ENCODE results near the gene MYLK4.

The MYLK4 gene

GRCh38 chr6:2756241-2756640 is 5.5 kb upstream of the MYLK4 start:
- DNase-seq (ENCODE audit: low read depth in 2 of 2) = no peak

GRCh38 chr6:2755456-2755855 is 4.7 kb upstream of the MYLK4 start:
- DNase-seq (ENCODE audit: low read depth in 2 of 2) = no peak

GRCh38 chr6:2754911-2755310 is 4.2 kb upstream of the MYLK4 start:
- DNase-seq (ENCODE audit: low read depth in 2 of 2) = no peak

DNA sequence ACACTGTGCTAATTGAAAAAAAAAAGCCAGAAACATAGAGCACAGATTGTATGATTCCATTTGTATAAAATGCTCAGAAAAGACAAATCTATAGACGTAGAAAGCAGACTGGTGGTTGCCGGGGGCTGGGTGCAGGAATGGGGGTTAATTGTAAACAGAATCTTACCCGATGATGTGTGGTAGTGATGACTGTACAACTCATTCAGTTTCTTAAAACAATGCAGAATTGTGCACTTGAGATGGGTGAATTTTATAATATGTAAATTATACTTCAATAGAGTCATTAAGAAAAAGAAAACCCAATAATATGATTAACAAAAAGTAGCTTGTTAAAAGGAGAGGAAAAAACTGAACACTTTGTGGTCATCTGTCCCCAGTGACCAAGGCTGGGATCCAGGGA is 3.7 kb upstream of the MYLK4 start:
- DNase-seq (ENCODE audit: low read depth in 2 of 2) = no peak

GRCh38 chr6:2753743-2754142 is 3.0 kb upstream of the MYLK4 start:
- DNase-seq (ENCODE audit: low read depth in 2 of 2) = no peak

DNA sequence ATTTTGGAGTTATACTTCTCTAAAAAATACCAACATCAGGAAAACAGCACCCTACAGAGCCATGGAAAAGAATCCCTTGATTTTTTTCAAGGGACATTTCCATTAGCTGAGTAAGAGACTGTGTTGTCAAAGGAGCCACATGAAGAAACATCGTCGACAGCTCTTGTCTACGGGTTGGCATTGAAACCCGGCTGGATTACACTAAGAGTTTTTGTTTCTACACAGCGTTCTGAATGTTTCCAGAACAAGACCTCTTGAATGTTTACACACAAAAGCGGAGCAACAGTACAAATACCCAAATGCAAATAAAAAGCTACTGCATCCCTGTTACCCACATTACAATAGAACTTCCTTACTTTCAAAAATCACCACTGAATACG is 2.4 kb upstream of the MYLK4 start:
- DNase-seq (ENCODE audit: low read depth in 2 of 2) = no peak

DNA sequence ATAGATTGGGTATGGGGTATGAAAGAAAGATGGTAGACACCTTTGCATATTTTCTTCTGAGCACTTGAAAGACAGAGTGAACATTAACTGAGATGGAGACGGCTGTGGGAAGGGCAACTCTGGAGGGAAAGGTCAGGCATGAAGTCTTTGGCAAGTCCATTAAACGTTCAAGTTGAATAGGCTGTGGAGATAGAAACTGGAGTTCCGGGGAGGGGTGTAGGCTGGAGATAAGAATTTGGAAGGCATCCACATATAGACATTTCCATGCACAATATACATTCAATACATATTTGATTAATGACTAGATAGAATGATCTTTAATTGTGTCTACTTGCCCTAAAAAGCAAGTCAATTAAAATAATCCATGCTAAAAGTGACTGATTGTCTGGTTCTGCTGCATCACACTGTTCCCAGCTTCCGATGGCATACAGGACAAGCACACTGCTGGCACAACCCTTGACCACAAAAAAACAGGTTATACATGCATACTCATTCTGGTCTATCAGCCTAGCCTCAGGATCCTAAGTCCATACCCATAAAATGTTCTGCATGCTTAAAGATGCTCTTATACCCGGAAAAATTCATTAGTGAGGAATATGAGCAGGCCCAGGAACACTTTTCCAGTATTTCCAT is 1.9 kb upstream of the MYLK4 start:
- no peak for DNase-seq (ENCODE audit: low read depth in 2 of 2)

DNA sequence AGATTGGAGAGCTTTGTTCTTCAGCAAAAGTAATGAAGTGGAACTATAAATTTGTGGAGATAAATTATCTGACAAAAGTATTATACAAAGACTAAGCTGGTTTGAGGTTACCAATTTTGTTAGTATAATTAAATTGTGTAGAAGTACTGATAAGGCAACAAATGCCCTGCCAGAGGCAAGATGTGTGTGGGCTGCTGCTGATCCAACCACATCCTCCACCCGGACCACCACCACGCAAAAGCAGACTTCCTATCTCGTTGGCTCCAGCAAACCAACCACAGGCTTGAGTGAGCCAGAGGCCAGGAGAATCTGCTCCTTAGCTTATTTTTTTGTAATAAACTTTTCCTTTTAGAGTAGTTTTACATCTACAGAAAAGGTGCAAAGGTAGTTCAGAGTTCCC is 1.1 kb upstream of the MYLK4 start:
- DNase-seq (ENCODE audit: low read depth in 2 of 2) = no peak

DNA sequence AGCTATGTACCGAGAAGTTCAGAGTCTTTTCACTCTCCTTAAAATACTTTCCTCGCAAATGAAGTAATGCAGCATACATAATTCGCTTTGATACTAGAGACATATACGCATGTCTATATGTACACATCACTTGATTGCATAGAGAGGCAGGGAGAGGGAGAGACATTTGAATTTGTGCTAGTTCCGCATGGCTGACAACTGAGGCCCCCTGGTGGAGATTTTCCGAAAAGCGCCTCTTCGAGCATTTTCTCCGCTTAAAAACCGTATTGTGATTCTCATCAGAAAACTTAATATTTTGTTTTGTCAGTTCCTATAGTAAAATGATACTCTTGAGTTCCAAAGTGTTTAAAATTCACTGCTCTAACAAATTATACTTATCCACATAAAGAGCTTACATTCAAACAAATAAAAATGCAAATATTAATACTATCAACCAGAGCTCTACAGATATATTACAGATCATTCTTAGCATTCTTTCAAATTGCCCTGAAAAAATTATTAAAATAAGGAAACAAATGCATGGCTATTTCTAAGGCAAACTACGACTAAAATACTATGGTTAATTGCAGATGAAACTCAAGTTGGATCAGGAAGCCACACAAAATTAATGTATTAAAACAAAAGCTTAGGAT is 637 bp downstream of the MYLK4 start:
- peak in 1 of 2 donors; percentile 62 for DNase-seq (ENCODE audit: low read depth in 2 of 2)

DNA sequence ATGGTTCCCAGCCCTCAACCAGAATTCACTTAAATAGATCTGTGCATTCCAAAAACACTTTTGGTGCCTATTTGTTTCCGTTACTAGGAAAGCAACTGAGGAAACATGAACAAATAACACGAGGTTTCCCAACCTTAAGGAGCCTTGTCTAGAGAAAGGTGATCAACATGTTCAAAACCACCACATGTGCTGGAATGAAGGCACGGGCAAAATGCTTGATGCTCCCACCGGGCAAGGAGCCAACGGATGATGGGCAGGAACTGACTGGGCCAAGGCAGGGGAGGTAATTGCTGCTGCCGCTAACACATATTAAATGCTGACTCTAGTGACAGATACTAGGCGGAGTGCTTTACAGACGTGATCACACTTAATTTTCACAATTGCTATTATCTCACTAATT is 2.5 kb downstream of the MYLK4 start:
- no peak for DNase-seq (ENCODE audit: low read depth in 2 of 2)

GRCh38 chr6:2746557-2747061 is 4.1 kb downstream of the MYLK4 start:
- no peak for DNase-seq (ENCODE audit: low read depth in 2 of 2)

- no peak for DNase-seq (ENCODE audit: low read depth in 2 of 2)
Measured at GRCh38 chr6:2745246-2745645, 5.5 kb downstream of the MYLK4 start.

GRCh38 chr6:2744778-2745177 is 5.9 kb downstream of the MYLK4 start:
- no peak for DNase-seq (ENCODE audit: low read depth in 2 of 2)

DNA sequence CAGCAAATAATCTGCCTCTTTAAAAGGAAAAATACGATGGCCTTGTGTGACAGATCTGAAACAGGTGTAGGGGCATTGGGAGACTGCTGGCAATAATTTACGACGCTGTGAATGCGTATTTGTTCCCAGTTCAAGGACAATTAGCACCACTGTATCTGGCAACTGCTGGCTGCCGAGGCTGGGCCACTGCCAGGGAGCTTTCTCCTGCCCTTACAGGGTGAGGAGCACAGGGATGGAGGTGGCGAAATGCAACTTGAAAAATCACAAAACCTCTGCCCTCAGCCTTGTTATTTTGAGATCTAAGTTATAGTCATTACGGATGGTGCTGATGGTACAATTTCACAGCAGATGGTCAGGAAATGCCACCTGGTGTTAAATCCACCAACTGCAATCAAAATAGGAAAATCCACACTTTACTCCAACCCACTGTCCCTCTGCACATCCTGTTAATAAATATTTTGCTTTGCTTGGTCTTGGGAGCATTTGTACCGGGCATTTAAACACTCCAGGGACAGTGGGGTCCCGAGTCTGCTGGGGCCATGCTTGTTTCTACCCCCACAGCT is 6.4 kb downstream of the MYLK4 start:
- no peak for DNase-seq (ENCODE audit: low read depth in 2 of 2)

GRCh38 chr6:2743280-2744208 is 7.2 kb downstream of the MYLK4 start:
- no peak for DNase-seq (ENCODE audit: low read depth in 2 of 2)

GRCh38 chr6:2741756-2742155 is 9.0 kb downstream of the MYLK4 start:
- no peak for DNase-seq (ENCODE audit: low read depth in 2 of 2)

- no peak for DNase-seq (ENCODE audit: low read depth in 2 of 2)
Measured at GRCh38 chr6:2740581-2740980, 10.1 kb downstream of the MYLK4 start.

GRCh38 chr6:2739335-2739734 is 11.4 kb downstream of the MYLK4 start:
- DNase-seq (ENCODE audit: low read depth in 2 of 2) = peak in 1 of 2 donors; percentile 14

DNA sequence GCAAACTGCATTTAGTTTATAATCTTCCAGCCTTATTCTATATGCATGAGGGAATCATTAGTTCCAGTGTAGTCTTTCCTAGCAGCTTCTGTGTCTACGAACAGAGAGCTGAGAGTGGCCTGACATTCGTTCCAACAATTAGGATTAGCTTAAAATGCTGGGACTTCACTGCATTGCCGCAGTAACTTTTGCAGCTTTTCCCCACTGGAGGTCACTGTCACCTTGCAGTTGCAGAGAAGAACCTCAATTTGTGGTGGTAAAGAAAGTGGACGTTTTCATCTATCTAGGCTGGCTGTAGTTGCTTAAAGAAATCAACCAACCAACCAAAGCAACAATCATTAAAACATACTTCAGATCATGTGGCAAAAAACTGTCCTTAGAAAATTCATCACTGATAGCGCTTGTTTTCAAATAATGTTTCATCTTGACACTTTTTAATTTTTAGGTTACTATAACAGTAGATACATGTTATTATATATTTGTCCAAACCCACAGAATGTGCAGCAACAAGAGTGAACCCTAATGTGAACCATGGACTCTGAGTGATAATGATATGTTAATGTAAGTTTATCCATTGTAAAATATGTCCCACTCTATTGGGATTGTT is 12.2 kb downstream of the MYLK4 start:
- DNase-seq (ENCODE audit: low read depth in 2 of 2) = peak in 1 of 2 donors; percentile 41

DNA sequence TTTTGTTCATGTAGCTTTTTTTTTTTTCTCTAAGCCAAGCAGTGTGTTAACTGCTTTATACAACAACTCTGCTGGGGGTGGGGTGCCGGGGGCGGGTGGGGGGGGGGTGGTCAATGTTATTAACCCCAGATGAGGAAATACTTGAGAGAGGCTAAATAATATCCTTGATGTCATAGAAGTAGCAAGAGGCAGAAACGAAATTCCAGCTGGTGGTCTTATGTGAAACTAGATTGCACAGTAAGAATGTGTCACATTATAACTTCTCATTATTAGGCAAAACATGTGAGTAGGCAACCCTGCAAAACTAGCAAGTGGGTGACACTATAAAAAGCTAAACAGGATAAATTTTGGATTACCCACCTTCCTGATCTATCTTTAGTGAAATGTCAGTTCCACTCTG is 12.8 kb downstream of the MYLK4 start:
- no peak for DNase-seq (ENCODE audit: low read depth in 2 of 2)

- DNase-seq (ENCODE audit: low read depth in 2 of 2) = no peak
Measured at GRCh38 chr6:2734488-2735166, 16.1 kb downstream of the MYLK4 start.

Data from stimulated activated CD4-positive, alpha-beta T cell treated with anti-CD3 and anti-CD28 coated beads, Interleukin-15, amount 100 ng/mL, for 48 hours (primary cell).